ENCODE data around the gene NDST3.

Gene NDST3

GRCh38 chr4:118081434-118081833 is 47.1 kb downstream of the NDST3 start:
- no peak for DNase-seq (ENCODE audit: low read depth)
- TF ChIP-seq CTCF (IDR thresholded peaks at IDR 0.05; ENCODE audit: low read depth, low read length): no peak
- no peak for TF ChIP-seq MAX (IDR thresholded peaks at IDR 0.05; ENCODE audit: low read depth, low read length)
- no peak for TF ChIP-seq POLR2A (IDR thresholded peaks at IDR 0.05; ENCODE audit: extremely low read depth, insufficient read length)
- no peak for TF ChIP-seq MYC (IDR thresholded peaks at IDR 0.05; ENCODE audit: low read depth, low read length)
- no peak overlapping the region for H3K4me3 ChIP-seq (ENCODE audit: low read depth, low read length)

- H3K4me3 ChIP-seq (ENCODE audit: low read depth, low read length): no peak overlapping the region
- no peak for TF ChIP-seq MAX (IDR thresholded peaks at IDR 0.05; ENCODE audit: low read depth, low read length)
- TF ChIP-seq POLR2A (IDR thresholded peaks at IDR 0.05; ENCODE audit: extremely low read depth, insufficient read length): no peak
- no peak for DNase-seq (ENCODE audit: low read depth)
These were observed 47.9 kb downstream of the NDST3 start for GRCh38 chr4:118082182-118082581.

- DNase-seq (ENCODE audit: low read depth): no peak
- TF ChIP-seq POLR2A (IDR thresholded peaks at IDR 0.05; ENCODE audit: extremely low read depth, insufficient read length) (no peak), MAX (IDR thresholded peaks at IDR 0.05; ENCODE audit: low read depth, low read length) (no peak), MYC (IDR thresholded peaks at IDR 0.05; ENCODE audit: low read depth, low read length) (no peak), CTCF (IDR thresholded peaks at IDR 0.05; ENCODE audit: low read depth, low read length) (no peak)
These were observed 51.4 kb downstream of the NDST3 start for GRCh38 chr4:118085700-118086099.

GRCh38 chr4:118086344-118086743 is 52.1 kb downstream of the NDST3 start:
- TF ChIP-seq CTCF (IDR thresholded peaks at IDR 0.05; ENCODE audit: low read depth, low read length) (no peak), MYC (IDR thresholded peaks at IDR 0.05; ENCODE audit: low read depth, low read length) (no peak), MAX (IDR thresholded peaks at IDR 0.05; ENCODE audit: low read depth, low read length) (no peak), POLR2A (IDR thresholded peaks at IDR 0.05; ENCODE audit: extremely low read depth, insufficient read length) (no peak)
- H3K4me3 ChIP-seq (ENCODE audit: low read depth, low read length): no peak overlapping the region
- peak; percentile 39 for DNase-seq (ENCODE audit: low read depth)

More at GRCh38 chr4:118085700-118086099, 51.4 kb downstream of the NDST3 start:
- H3K4me3 ChIP-seq (ENCODE audit: low read depth, low read length): no peak overlapping the region

- no peak overlapping the region for H3K4me3 ChIP-seq (ENCODE audit: low read depth, low read length)
- no peak for DNase-seq (ENCODE audit: low read depth)
- TF ChIP-seq POLR2A (IDR thresholded peaks at IDR 0.05; ENCODE audit: extremely low read depth, insufficient read length) (no peak), MAX (IDR thresholded peaks at IDR 0.05; ENCODE audit: low read depth, low read length) (no peak), MYC (IDR thresholded peaks at IDR 0.05; ENCODE audit: low read depth, low read length) (no peak), CTCF (IDR thresholded peaks at IDR 0.05; ENCODE audit: low read depth, low read length) (no peak)
These were observed 53.1 kb downstream of the NDST3 start for GRCh38 chr4:118087366-118087765.

- DNase-seq (ENCODE audit: low read depth): no peak
- TF ChIP-seq MYC (IDR thresholded peaks at IDR 0.05; ENCODE audit: low read depth, low read length): no peak
- no peak for TF ChIP-seq POLR2A (IDR thresholded peaks at IDR 0.05; ENCODE audit: extremely low read depth, insufficient read length)
- no peak for TF ChIP-seq CTCF (IDR thresholded peaks at IDR 0.05; ENCODE audit: low read depth, low read length)
- TF ChIP-seq MAX (IDR thresholded peaks at IDR 0.05; ENCODE audit: low read depth, low read length): no peak
- no peak overlapping the region for H3K4me3 ChIP-seq (ENCODE audit: low read depth, low read length)
These were observed 64.8 kb downstream of the NDST3 start for GRCh38 chr4:118099106-118099505.

All from NB4 (cell line).